HG02938 (cell line): ENCODE data around the gene ZNF331.

Source experiments
- ATAC-seq: cut with Tn5 transposase; IDR thresholded peaks from one replicate; pipeline ENCODE4 v1.9.1; 2021; ENCODE audit warnings: mild to moderate bottlenecking, moderate library complexity; ENCODE audit not compliant: unreplicated experiment

ZNF331 gene

GRCh38 chr19:53624771-53625545 is 87.0 kb downstream of the ZNF331 start:
- no peak for ATAC-seq

- ATAC-seq: no peak
Observed at GRCh38 chr19:53626486-53626885, 88.5 kb downstream of the ZNF331 start.

- ATAC-seq: no peak
Observed at GRCh38 chr19:53626976-53627375, 89.0 kb downstream of the ZNF331 start.
